Prostate gland (tissue), 2 donors: ENCODE measurements around the gene HOXB1.

ENCODE experiments used
- POLR2A ChIP-seq: fragments of 450-650 bp; IDR thresholded peaks from one replicate; pipeline ENCODE4 v1.6.1; 2016; ENCODE audit warnings: antibody characterized with exemption, mild to moderate bottlenecking
- POLR2AphosphoS5 ChIP-seq: sonication (generic); formaldehyde crosslinking; IDR thresholded peaks from one replicate; pipeline ENCODE4 v1.6.1; 2017; ENCODE audit warnings: antibody characterized with exemption
- TF ChIP-seq, protein P1 (sequence below), 4 experiments: fragments of 200-600 bp in 2 of 4; fragments of 450-650 bp in 2 of 4; sonication (generic) in 2 of 4; IDR thresholded peaks; 1 replicate in 3 of 4; 2 replicates in 1 of 4; pipeline ENCODE4 v1.5.1; 2016 to 2019; ENCODE audit warnings: antibody characterized with exemption in 4 of 4, mild to moderate bottlenecking in 2 of 4, moderate library complexity in 2 of 4

GRCh38 chr17:48498164-48498850, 32.5 kb downstream of the HOXB1 start:
- TF ChIP-seq, protein P1, sequence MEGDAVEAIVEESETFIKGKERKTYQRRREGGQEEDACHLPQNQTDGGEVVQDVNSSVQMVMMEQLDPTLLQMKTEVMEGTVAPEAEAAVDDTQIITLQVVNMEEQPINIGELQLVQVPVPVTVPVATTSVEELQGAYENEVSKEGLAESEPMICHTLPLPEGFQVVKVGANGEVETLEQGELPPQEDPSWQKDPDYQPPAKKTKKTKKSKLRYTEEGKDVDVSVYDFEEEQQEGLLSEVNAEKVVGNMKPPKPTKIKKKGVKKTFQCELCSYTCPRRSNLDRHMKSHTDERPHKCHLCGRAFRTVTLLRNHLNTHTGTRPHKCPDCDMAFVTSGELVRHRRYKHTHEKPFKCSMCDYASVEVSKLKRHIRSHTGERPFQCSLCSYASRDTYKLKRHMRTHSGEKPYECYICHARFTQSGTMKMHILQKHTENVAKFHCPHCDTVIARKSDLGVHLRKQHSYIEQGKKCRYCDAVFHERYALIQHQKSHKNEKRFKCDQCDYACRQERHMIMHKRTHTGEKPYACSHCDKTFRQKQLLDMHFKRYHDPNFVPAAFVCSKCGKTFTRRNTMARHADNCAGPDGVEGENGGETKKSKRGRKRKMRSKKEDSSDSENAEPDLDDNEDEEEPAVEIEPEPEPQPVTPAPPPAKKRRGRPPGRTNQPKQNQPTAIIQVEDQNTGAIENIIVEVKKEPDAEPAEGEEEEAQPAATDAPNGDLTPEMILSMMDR (IDR thresholded peaks at IDR 0.05): no peak
- TF ChIP-seq POLR2A (no peak), POLR2AphosphoS5 (peak; percentile 47)
